ENCODE results near the gene MFSD8.
"Not testable (repeated sequence)": the region's sequence is repeated elsewhere in the genome, so short reads cannot be mapped to it uniquely, and the experiment has no call there.

Gene MFSD8, protein sequence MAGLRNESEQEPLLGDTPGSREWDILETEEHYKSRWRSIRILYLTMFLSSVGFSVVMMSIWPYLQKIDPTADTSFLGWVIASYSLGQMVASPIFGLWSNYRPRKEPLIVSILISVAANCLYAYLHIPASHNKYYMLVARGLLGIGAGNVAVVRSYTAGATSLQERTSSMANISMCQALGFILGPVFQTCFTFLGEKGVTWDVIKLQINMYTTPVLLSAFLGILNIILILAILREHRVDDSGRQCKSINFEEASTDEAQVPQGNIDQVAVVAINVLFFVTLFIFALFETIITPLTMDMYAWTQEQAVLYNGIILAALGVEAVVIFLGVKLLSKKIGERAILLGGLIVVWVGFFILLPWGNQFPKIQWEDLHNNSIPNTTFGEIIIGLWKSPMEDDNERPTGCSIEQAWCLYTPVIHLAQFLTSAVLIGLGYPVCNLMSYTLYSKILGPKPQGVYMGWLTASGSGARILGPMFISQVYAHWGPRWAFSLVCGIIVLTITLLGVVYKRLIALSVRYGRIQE

DNA sequence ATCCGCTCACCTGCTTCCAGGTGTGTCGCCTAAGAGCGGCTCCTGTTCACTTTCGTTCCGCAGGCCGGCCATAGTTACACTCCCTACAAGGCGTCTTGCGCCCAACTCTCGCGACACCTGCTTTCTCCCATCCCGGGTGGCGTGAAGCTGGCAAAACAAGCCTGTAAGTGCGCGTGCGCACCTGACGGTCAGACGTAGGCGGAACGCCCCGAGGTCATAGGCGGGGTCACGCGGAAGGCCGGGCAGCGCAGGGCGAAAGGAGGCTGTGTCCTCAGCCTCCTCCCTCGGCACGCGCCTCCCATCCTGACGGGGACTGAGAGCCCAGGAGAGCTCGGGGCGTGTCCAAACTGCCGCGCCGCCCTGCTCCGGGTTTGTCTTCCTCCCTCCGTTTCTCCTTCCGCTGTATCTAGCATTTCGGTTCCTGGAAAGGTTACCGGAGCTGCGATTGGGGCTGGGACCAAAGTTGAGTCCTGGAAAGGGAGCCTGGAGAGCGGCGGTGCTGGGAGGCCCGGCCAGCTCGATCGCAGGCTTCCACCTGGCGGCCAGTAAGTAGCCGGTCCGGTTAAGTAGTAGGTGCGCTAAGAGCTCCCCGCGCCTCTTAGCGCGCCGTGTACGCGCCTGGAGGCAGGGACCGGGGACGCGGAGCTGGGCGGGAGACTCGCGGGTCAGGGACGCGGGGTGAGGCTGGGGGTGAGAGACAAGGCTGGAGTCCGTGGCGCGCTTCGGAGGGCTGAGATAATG lies at the start of gene MFSD8, which contains the start of gene ABHD18:
Gene MFSD8 (minus strand): TSS at position 112 of the 741 bp plus-strand sequence. CDS start 40 bp downstream, at position 72.
Gene ABHD18 (plus strand): TSS at position 345 of the 741 bp plus-strand sequence. CDS start 17,550 bp downstream, outside the sequence.
- H3K4me3 ChIP-seq (ENCODE audit: low read length), result peak within 1 kb of the TSS; percentile 100
- no peaks in the 10 kb centered on the region for H3K9me3 ChIP-seq (ENCODE audit: insufficient read depth, low read depth, low read length)
- H3K27me3 ChIP-seq (ENCODE audit: insufficient read depth, low read length), result no peaks in the 10 kb centered on the region
- peak within 1 kb of the TSS; percentile 97 for H3K9ac ChIP-seq (ENCODE audit: low read depth, low read length)
- peak within 1 kb of the TSS; percentile 97 for H3K27ac ChIP-seq (ENCODE audit: low read length)
- H3K36me3 ChIP-seq (ENCODE audit: insufficient read depth, low read depth, low read length), result peaks cover 6% of the 10 kb centered on the region; the same call in 1 of the 2 replicates
- no peaks in the 10 kb centered on the region for H3K4me1 ChIP-seq (ENCODE audit: insufficient read depth, low read length)

DNA sequence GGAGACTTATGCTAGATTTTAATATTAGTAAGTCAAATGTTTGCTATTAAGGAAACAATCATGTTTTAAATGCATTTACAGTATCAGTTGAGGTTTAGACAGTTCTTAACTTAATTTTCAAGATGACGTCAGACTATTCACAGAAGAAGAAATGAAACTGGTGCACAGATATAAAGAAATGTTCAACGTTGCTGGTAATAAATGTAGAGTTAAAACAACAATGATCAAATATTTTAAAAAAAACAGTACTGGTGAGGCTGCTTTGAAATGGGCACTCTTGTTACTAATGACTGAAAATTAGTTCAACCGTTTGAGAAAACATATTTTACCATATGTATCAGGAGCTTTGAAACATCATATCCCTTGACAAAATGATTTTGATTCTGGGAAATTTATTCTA lies 44.5 kb upstream of the MFSD8 start:
- peaks cover 10% of the 10 kb centered on the region for H3K36me3 ChIP-seq (ENCODE audit: insufficient read depth, low read depth, low read length)
- H3K27me3 ChIP-seq (ENCODE audit: insufficient read depth, low read length), result no peaks in the 10 kb centered on the region
- H3K27ac ChIP-seq (ENCODE audit: low read length), result no peak overlapping the region
- H3K4me1 ChIP-seq (ENCODE audit: insufficient read depth, low read length), result no peaks in the 10 kb centered on the region
- H3K9me3 ChIP-seq (ENCODE audit: insufficient read depth, low read depth, low read length), result no peaks in the 10 kb centered on the region
- no peak overlapping the region for H3K4me3 ChIP-seq (ENCODE audit: low read length)
- no peak overlapping the region for H3K9ac ChIP-seq (ENCODE audit: low read depth, low read length)

DNA sequence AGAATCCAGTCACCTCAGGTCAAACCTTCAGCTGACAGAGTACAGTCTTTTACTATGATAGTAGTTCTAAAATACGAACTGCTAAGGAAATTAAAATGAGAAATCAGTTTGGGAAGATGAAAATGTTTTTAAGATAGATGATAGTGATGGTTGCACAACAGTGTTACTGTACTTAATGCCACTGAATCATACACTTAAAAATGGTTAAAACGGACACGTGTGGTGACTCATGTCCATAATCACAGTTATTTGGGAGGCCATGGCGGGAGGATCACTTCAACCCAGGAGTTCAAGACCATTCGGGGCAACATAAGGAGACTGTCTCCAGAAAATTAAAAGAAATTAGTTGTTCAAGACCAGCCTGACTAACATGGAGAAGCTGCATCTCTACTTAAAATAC lies 41.6 kb upstream of the MFSD8 start:
- no peaks in the 10 kb centered on the region for H3K27me3 ChIP-seq (ENCODE audit: insufficient read depth, low read length)
- no peaks in the 10 kb centered on the region for H3K9me3 ChIP-seq (ENCODE audit: insufficient read depth, low read depth, low read length)
- no peak overlapping the region for H3K9ac ChIP-seq (ENCODE audit: low read depth, low read length)
- 0 out of 2 replicates have a peak, but pooled peaks cover 5% of the 10 kb centered on the region for H3K36me3 ChIP-seq (ENCODE audit: insufficient read depth, low read depth, low read length)
- no peak overlapping the region for H3K4me3 ChIP-seq (ENCODE audit: low read length)
- H3K4me1 ChIP-seq (ENCODE audit: insufficient read depth, low read length), result no peaks in the 10 kb centered on the region
- no peak overlapping the region for H3K27ac ChIP-seq (ENCODE audit: low read length)

DNA sequence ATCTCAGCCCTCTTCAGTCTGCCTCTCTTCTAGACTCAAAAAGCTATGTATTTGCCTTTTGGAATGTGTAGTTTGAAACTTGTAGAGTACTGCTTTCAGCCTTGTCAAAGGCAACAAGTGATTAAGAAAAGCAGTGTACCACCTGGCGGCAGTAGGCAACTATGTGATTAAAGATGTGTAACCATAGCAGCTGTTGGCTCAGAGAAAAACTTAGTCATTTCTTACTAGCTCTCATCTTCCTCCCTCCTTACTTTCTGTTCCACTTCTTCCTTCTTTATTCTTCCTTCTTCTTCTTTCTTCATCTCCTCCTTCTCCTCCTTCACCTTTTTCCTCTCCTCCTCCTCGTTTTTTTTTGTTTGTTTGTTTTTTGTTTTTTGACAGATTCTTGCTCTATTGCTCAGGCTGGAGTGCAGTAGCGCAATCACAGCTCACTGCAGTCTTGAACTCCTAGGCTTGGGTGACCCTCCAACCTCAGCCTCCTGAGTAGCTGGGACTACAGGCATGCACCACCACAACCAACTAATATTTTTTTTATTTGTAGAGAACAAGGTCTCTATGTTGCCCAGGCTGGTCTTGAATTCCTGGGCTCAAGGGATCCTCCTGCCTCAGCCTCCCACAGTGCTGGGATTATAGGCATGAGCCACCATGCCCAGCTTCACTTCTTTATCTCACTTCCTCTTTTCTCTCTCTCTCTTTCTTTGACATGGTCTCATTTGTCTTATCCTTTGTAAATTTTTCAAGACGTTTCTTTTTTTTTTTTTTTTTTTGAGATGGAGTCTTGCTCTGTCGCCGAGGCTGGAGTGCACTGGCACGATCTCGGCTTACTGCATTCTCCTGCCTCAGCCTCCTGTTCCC lies 32.8 kb upstream of the MFSD8 start:
- Histone ChIP-seq H3K9me3 (ENCODE audit: insufficient read depth, low read depth, low read length) (peaks cover 6% of the 10 kb centered on the region), H3K27me3 (ENCODE audit: insufficient read depth, low read length) (no peaks in the 10 kb centered on the region), H3K36me3 (ENCODE audit: insufficient read depth, low read depth, low read length) (0 out of 2 replicates have a peak, but pooled peaks cover 3% of the 10 kb centered on the region), H3K4me1 (ENCODE audit: insufficient read depth, low read length) (no peaks in the 10 kb centered on the region), H3K9ac (ENCODE audit: low read depth, low read length) (no peak overlapping the region), H3K27ac (ENCODE audit: low read length) (no peak overlapping the region), H3K4me3 (ENCODE audit: low read length) (no peak overlapping the region)

DNA sequence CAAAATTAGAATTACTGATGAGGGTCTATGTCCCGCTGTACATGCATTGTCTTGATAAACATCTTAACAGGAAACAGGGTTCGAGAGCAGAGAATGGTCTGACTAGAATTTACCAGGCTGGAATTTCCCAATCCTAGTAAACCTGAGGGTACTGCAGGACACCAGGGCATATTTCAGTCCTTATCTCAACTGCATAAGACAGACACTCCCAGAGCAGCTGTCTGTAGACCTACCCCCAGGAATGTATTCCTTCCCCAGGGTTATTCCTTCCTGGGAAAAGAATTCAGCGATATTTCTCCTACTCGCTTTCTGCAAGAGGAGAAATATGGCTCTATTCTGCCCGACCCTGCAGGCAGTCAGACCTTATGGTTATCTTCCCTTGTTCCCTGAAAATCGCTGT lies 31.5 kb upstream of the MFSD8 start:
- H3K36me3 ChIP-seq (ENCODE audit: insufficient read depth, low read depth, low read length); H3K27ac ChIP-seq (ENCODE audit: low read length); H3K9me3 ChIP-seq (ENCODE audit: insufficient read depth, low read depth, low read length); H3K27me3 ChIP-seq (ENCODE audit: insufficient read depth, low read length); H3K9ac ChIP-seq (ENCODE audit: low read depth, low read length); H3K4me3 ChIP-seq (ENCODE audit: low read length); H3K4me1 ChIP-seq (ENCODE audit: insufficient read depth, low read length): not testable (repeated sequence)

DNA sequence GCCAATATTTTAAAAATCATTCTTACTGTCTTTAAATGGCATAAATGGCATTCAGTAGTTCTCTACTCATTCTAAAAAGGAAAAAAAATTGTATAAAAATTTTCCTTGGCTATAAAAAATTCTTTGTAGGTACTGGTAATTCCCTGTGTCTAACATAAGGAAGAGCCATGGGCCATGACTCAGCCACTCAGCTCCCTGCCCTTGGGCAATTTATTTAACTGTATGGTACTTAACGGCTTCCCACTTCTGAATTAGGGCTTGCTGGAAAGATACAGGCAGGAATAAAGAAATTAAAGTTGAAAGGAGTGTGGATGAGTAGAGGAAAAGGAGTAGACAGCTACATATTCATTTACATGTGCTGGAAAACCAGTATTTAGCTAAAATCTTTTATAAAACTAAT lies 30.8 kb upstream of the MFSD8 start:
- no peak overlapping the region for H3K27ac ChIP-seq (ENCODE audit: low read length)
- peaks cover 6% of the 10 kb centered on the region for H3K9me3 ChIP-seq (ENCODE audit: insufficient read depth, low read depth, low read length)
- H3K4me1 ChIP-seq (ENCODE audit: insufficient read depth, low read length), result no peaks in the 10 kb centered on the region
- H3K9ac ChIP-seq (ENCODE audit: low read depth, low read length), result no peak overlapping the region
- no peak overlapping the region for H3K4me3 ChIP-seq (ENCODE audit: low read length)
- 0 out of 2 replicates have a peak, but pooled peaks cover 3% of the 10 kb centered on the region for H3K36me3 ChIP-seq (ENCODE audit: insufficient read depth, low read depth, low read length)
- no peaks in the 10 kb centered on the region for H3K27me3 ChIP-seq (ENCODE audit: insufficient read depth, low read length)

DNA sequence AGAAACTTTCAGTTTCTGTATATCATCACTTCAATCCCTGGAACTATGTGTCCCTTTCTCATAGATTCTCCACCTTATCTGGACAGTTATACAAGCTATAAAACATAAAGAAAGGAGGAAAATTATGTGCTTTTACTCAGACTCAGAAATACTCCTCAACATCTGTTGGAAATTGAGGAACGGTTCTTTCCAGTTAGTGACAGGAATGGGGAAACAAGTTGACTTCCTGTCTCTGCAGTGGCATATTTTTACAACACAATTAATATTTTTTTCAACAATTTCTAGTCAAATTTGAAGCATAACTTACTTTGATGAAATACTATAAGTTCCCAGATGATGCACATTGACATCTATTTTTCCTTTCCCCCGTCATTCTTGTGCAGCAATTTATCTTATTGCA lies 28.2 kb upstream of the MFSD8 start:
- H3K36me3 ChIP-seq (ENCODE audit: insufficient read depth, low read depth, low read length), result peaks cover 13% of the 10 kb centered on the region; the same call in 1 of the 2 replicates
- H3K4me1 ChIP-seq (ENCODE audit: insufficient read depth, low read length), result no peaks in the 10 kb centered on the region
- no peaks in the 10 kb centered on the region for H3K27me3 ChIP-seq (ENCODE audit: insufficient read depth, low read length)
- no peak overlapping the region for H3K9ac ChIP-seq (ENCODE audit: low read depth, low read length)
- H3K27ac ChIP-seq (ENCODE audit: low read length), result no peak overlapping the region
- peaks cover 6% of the 10 kb centered on the region for H3K9me3 ChIP-seq (ENCODE audit: insufficient read depth, low read depth, low read length)
- no peak overlapping the region for H3K4me3 ChIP-seq (ENCODE audit: low read length)

DNA sequence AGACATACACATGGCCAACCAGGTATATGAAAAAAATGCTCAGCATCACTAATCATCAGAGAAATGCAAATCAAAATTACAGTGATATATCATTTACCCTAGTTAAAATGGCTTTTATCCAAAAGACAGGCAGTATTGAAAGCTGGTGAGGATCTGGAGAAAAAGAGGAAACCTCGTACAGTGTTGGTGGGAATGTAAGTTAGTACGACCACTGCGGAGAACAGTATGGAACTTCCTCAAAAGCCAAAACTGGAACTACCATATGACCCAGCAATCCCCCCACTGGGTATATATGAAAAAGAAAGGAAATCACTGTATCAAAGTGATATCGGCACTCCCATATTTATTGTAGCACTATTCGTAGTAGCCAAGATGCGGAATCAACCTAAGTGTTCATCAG lies 23.7 kb upstream of the MFSD8 start:
- Histone ChIP-seq H3K4me3 (ENCODE audit: low read length) (no peak overlapping the region), H3K36me3 (ENCODE audit: insufficient read depth, low read depth, low read length) (peaks cover 28% of the 10 kb centered on the region), H3K4me1 (ENCODE audit: insufficient read depth, low read length) (no peaks in the 10 kb centered on the region), H3K9me3 (ENCODE audit: insufficient read depth, low read depth, low read length) (no peaks in the 10 kb centered on the region), H3K27me3 (ENCODE audit: insufficient read depth, low read length) (no peaks in the 10 kb centered on the region), H3K9ac (ENCODE audit: low read depth, low read length) (no peak overlapping the region), H3K27ac (ENCODE audit: low read length) (no peak overlapping the region)

DNA sequence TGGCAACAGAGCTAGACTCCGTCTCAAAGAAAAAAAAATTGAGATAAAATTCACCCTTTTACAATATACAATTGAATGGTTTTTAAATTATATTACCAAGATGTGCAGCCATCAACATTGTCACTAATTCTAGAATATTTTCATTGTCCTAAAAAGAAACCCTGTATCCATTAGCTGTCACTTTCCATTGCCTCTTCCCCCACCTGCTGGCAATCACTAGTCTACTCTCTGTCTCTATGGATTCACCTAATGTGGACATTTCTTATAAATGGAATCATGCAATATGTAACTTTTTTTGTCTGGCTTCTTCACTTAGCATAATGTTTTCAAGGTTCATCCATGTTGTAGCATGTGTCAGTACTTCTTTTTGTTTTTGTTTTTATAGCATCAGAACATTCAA lies 21.0 kb upstream of the MFSD8 start:
- H3K36me3 ChIP-seq (ENCODE audit: insufficient read depth, low read depth, low read length), result peaks cover 28% of the 10 kb centered on the region

DNA sequence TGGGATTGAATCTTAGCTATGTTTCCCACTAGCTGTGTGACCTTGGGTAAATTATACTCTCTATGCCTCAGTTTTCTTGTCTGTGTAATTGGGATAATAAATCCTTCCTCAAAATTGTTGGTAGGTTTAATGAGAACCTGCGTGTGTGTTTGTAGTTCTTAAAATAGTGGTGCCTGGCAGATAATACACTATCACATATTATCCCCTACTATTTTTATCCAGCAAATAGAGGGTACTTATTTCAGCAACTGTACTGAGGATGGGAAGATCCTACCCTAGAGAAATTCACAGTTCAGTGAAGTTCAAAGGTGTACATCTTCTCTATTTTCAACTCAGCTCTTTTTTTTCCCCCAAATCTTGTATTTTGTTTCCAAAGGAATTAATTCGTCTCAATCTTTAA lies 17.5 kb upstream of the MFSD8 start:
- Histone ChIP-seq H3K27ac (ENCODE audit: low read length) (no peak overlapping the region), H3K27me3 (ENCODE audit: insufficient read depth, low read length) (no peaks in the 10 kb centered on the region), H3K9ac (ENCODE audit: low read depth, low read length) (no peak overlapping the region), H3K36me3 (ENCODE audit: insufficient read depth, low read depth, low read length) (peaks cover 17% of the 10 kb centered on the region), H3K4me3 (ENCODE audit: low read length) (no peak overlapping the region), H3K4me1 (ENCODE audit: insufficient read depth, low read length) (no peaks in the 10 kb centered on the region), H3K9me3 (ENCODE audit: insufficient read depth, low read depth, low read length) (no peaks in the 10 kb centered on the region; the same call in 1 of the 2 replicates)

More for the DNA sequence above, 21.0 kb upstream of the MFSD8 start:
- Histone ChIP-seq H3K4me1 (ENCODE audit: insufficient read depth, low read length) (no peaks in the 10 kb centered on the region), H3K4me3 (ENCODE audit: low read length) (no peak overlapping the region), H3K27ac (ENCODE audit: low read length) (no peak overlapping the region), H3K9me3 (ENCODE audit: insufficient read depth, low read depth, low read length) (no peaks in the 10 kb centered on the region), H3K27me3 (ENCODE audit: insufficient read depth, low read length) (no peaks in the 10 kb centered on the region), H3K9ac (ENCODE audit: low read depth, low read length) (no peak overlapping the region)

DNA sequence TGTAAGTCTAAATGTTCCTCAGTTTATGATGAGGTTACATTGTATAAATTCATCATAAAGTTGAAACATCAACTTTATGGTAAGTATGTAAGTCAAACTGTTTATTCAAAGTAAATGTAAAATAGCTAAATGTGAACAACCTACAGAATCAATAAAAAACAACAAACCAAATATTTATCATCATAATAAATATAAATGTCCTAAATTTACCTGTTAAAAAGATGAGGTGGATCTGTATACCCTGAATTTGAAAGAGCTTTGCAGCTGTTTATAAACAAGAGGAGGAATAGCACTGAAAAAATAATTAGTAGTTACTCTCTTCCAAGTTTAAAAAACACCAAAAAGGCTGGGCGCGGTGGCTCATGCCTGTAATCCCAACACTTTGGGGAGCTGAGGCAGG lies 14.0 kb upstream of the MFSD8 start:
- H3K4me3 ChIP-seq (ENCODE audit: low read length), result no peak overlapping the region
- H3K27ac ChIP-seq (ENCODE audit: low read length), result no peak overlapping the region
- H3K9ac ChIP-seq (ENCODE audit: low read depth, low read length), result no peak overlapping the region
- H3K36me3 ChIP-seq (ENCODE audit: insufficient read depth, low read depth, low read length), result no peaks in the 10 kb centered on the region
- H3K9me3 ChIP-seq (ENCODE audit: insufficient read depth, low read depth, low read length), result no peaks in the 10 kb centered on the region; the same call in 1 of the 2 replicates
- H3K4me1 ChIP-seq (ENCODE audit: insufficient read depth, low read length), result no peaks in the 10 kb centered on the region
- H3K27me3 ChIP-seq (ENCODE audit: insufficient read depth, low read length), result no peaks in the 10 kb centered on the region

Data from iPS-20b (cell line).